Measurements from ENCODE around the gene BICC1. TPM values are rescaled to one million over a fixed set of nuclear protein-coding genes. Genes with fewer than 3 reads are reported as not detected.

BICC1 gene
- total RNA-seq, 1 experiment from 2014 or later, result 0.57 TPM

DNA sequence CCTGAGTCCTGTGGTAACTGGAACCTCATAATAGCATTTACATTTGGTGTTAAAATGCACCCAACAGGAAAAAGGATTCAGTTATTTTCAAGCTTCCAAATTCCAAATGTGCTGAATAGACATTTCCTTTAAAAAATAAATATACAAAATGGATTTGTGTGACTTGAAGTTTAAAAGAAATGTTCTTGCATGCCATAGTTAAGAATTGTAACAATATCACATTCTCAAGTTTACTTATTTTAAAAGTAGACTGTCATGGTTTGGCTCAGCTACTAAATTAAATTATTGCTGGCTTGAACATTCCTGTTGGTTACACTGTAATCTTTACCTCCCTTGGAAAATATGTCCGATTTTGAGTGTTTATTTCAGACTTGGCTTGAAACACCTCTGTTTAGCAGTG is 31.5 kb downstream of the BICC1 start:
- no peaks in the 10 kb centered on the region for H3K79me1 ChIP-seq (ENCODE audit: insufficient read depth, low read depth, low read length, poor library complexity, severe bottlenecking)
- no CpG with 5 or more reads among the region's 1 CpG for WGBS (ENCODE audit: extremely low coverage, insufficient read length, low lambda C conversion rate)
- H3K27ac ChIP-seq (ENCODE audit: insufficient read length, low read depth, low read length), result no peak overlapping the region

More for the DNA sequence above, 31.5 kb downstream of the BICC1 start:
- TF ChIP-seq, protein P1, sequence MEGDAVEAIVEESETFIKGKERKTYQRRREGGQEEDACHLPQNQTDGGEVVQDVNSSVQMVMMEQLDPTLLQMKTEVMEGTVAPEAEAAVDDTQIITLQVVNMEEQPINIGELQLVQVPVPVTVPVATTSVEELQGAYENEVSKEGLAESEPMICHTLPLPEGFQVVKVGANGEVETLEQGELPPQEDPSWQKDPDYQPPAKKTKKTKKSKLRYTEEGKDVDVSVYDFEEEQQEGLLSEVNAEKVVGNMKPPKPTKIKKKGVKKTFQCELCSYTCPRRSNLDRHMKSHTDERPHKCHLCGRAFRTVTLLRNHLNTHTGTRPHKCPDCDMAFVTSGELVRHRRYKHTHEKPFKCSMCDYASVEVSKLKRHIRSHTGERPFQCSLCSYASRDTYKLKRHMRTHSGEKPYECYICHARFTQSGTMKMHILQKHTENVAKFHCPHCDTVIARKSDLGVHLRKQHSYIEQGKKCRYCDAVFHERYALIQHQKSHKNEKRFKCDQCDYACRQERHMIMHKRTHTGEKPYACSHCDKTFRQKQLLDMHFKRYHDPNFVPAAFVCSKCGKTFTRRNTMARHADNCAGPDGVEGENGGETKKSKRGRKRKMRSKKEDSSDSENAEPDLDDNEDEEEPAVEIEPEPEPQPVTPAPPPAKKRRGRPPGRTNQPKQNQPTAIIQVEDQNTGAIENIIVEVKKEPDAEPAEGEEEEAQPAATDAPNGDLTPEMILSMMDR (conservative IDR thresholded peaks at IDR 0.05), result no peak
- H3K56ac ChIP-seq (ENCODE audit: insufficient read length, low read depth, low read length), result no peak overlapping the region
- no peak overlapping the region for H3K14ac ChIP-seq (ENCODE audit: insufficient read depth, low read length)
- no peak overlapping the region for H4K8ac ChIP-seq (replicated peaks; ENCODE audit: insufficient read length, low read depth, low read length)
- H2AK5ac ChIP-seq (ENCODE audit: insufficient read length, low read length), result no peak overlapping the region
- no peak overlapping the region for H2BK120ac ChIP-seq (ENCODE audit: low read depth, low read length, poor library complexity, severe bottlenecking)
- no peak overlapping the region for H3K4me3 Mint-ChIP-seq
- H3K27ac Mint-ChIP-seq, result no peak overlapping the region
- H3K9ac ChIP-seq (ENCODE audit: extremely low read depth, insufficient read length, low read length), result no peak overlapping the region
- H3K4ac ChIP-seq (ENCODE audit: low read depth, low read length), result no peak overlapping the region
- no peaks in the 10 kb centered on the region for H3K9me3 Mint-ChIP-seq
- no peak overlapping the region for H2BK20ac ChIP-seq (ENCODE audit: low read depth, low read length, poor library complexity, severe bottlenecking)
- no peak overlapping the region for H3T11ph ChIP-seq (ENCODE audit: low read length)
- no peaks in the 10 kb centered on the region for H4K20me1 ChIP-seq (ENCODE audit: control insufficient read depth, insufficient read depth, insufficient read length)
- H3K79me2 ChIP-seq (ENCODE audit: insufficient read depth, low read length), result no peaks in the 10 kb centered on the region
- no peak overlapping the region for H2AFZ ChIP-seq (ENCODE audit: low read length)
- no peaks in the 10 kb centered on the region for H3K9me3 ChIP-seq (ENCODE audit: control insufficient read depth, low read depth, low read length)
- no peak overlapping the region for H3K23ac ChIP-seq (ENCODE audit: insufficient read length, low read depth, low read length)
- DNase-seq, result no peak
- no peak overlapping the region for H4K5ac ChIP-seq (ENCODE audit: insufficient read length, low read depth, low read length)
- H2BK5ac ChIP-seq (ENCODE audit: insufficient read length, low read length), result no peak overlapping the region
- no peak overlapping the region for H3K4me2 ChIP-seq (ENCODE audit: insufficient read depth, insufficient read length, low read length)
- H3K4me1 Mint-ChIP-seq, result no peaks in the 10 kb centered on the region
- no peak overlapping the region for H3K18ac ChIP-seq (ENCODE audit: insufficient read length, low read depth, low read length)
- H3K36me3 Mint-ChIP-seq (ENCODE audit: insufficient read depth in 1 of 3, low read depth in 3 of 3), result no peaks in the 10 kb centered on the region
- no peak overlapping the region for H2BK15ac ChIP-seq (ENCODE audit: low read depth, low read length)
- no peaks in the 10 kb centered on the region for H3K23me2 ChIP-seq (ENCODE audit: insufficient read length, low read depth, low read length, poor library complexity, severe bottlenecking)
- no peak overlapping the region for H2BK12ac ChIP-seq (ENCODE audit: insufficient read length, low read depth, low read length)
- no peaks in the 10 kb centered on the region for H3K4me1 ChIP-seq (ENCODE audit: insufficient read depth, low read length)
- H4K91ac ChIP-seq (ENCODE audit: insufficient read length, low read depth, low read length), result no peak overlapping the region
- H3K27me3 ChIP-seq (ENCODE audit: insufficient read depth, low read length), result no peaks in the 10 kb centered on the region
- H3K27me3 Mint-ChIP-seq (ENCODE audit: low read depth), result no peaks in the 10 kb centered on the region

Measured in H9 (cell line).